Loucy (cell line): ENCODE measurements around the gene PNPLA7.

Experiments used
- H2AFZ ChIP-seq: fragments of 200-600 bp; sonication (generic); 2 replicates; pipeline ENCODE4 v1.6.0; 2016; ENCODE audit warnings: antibody characterized with exemption, mild to moderate bottlenecking, low read length, moderate library complexity
- H3F3A ChIP-seq: fragments of 200-600 bp; 2 replicates; pipeline ENCODE4 v1.6.0; 2016; ENCODE audit warnings: antibody characterized with exemption, low read depth, mild to moderate bottlenecking
- H3K27me3 ChIP-seq: fragments of 200-600 bp; sonication (generic); 2 replicates; pipeline ENCODE4 v1.6.1; 2014; ENCODE audit warnings: low read length, mild to moderate bottlenecking; ENCODE audit not compliant: insufficient read depth, poor library complexity, severe bottlenecking
- H3K36me3 ChIP-seq: fragments of 200-600 bp; sonication (generic); 2 replicates; pipeline ENCODE4 v1.6.1; 2016; ENCODE audit warnings: low read length; ENCODE audit not compliant: insufficient read depth
- H3K4me1 ChIP-seq: fragments of 200-600 bp; sonication (generic); 2 replicates; pipeline ENCODE4 v1.5.1; 2014; ENCODE audit warnings: low read length, mild to moderate bottlenecking; ENCODE audit not compliant: insufficient read depth, poor library complexity, severe bottlenecking
- H3K4me2 ChIP-seq: fragments of 200-600 bp; sonication (generic); 2 replicates; pipeline ENCODE4 v1.6.0; 2014; ENCODE audit warnings: antibody characterized with exemption, low read length, low read depth, mild to moderate bottlenecking; ENCODE audit not compliant: poor library complexity, severe bottlenecking
- H3K4me3 ChIP-seq: fragments of 200-600 bp; sonication (generic); 2 replicates; pipeline ENCODE4 v1.5.1; 2014; ENCODE audit warnings: low read length, mild to moderate bottlenecking, mixed read lengths; ENCODE audit not compliant: poor library complexity, severe bottlenecking
- H3K79me2 ChIP-seq: fragments of 200-600 bp; sonication (generic); 2 replicates; pipeline ENCODE4 v1.6.1; 2014; ENCODE audit warnings: low read length; ENCODE audit not compliant: insufficient read depth
- H3K9ac ChIP-seq: fragments of 200-600 bp; sonication (generic); 2 replicates; pipeline ENCODE4 v1.6.0; 2014; ENCODE audit warnings: mild to moderate bottlenecking, low read depth, low read length, moderate library complexity; ENCODE audit not compliant: poor library complexity, severe bottlenecking
- H3K9me2 ChIP-seq: fragments of 200-600 bp; sonication (generic); replicated peaks from 2 replicates; pipeline ENCODE4 v1.6.1; 2016; ENCODE audit warnings: low read depth, low read length, mixed read lengths
- H3K9me3 ChIP-seq: fragments of 200-600 bp; sonication (generic); 2 replicates; pipeline ENCODE4 v1.6.1; 2014; ENCODE audit warnings: mild to moderate bottlenecking, antibody characterized with exemption, low read length, low read depth; ENCODE audit not compliant: insufficient read depth
- H4K20me1 ChIP-seq: fragments of 200-600 bp; sonication (generic); 2 replicates; pipeline ENCODE4 v1.6.0; 2014; ENCODE audit warnings: antibody characterized with exemption, low read length, mild to moderate bottlenecking; ENCODE audit not compliant: insufficient read depth, poor library complexity, severe bottlenecking
- EZH2phosphoT487 ChIP-seq: fragments of 200-600 bp; IDR thresholded peaks from 2 replicates; pipeline ENCODE4 v1.6.1; 2018; ENCODE audit warnings: antibody characterized with exemption, mild to moderate bottlenecking, moderate library complexity, borderline replicate concordance
- TF ChIP-seq, protein P1 (sequence below): fragments of 200-600 bp; sonication (generic); conservative IDR thresholded peaks from 2 replicates; pipeline ENCODE4 v1.5.1; 2014; ENCODE audit warnings: mild to moderate bottlenecking, antibody characterized with exemption, low read length

The PNPLA7 gene

DNA sequence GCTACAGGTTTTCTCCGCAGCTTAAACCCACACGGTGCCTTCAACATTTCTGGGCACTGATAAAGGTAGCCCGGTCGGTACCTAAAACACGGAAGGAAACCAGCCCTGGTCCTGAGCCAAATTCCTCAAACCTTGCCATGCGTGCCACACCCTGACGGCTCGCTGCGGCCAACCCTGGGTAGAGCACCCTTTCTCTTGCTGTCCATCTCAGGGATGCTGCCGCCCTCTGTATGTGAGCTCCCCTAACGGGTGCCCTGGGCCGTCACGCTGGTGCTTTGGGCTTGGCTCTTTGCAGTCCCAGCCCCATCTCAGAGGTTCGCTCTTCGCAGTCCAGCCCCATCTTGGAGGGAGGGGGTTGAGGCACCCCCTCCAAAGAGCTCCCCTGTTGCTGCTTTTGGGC lies 43.9 kb downstream of the PNPLA7 start:
- H2AFZ ChIP-seq: no peak overlapping the region
- no peaks in the 10 kb centered on the region for H3K79me2 ChIP-seq
- H3K4me1 ChIP-seq: no peaks in the 10 kb centered on the region
- no peak overlapping the region for H3K9ac ChIP-seq
- H3K9me2 ChIP-seq: no peaks in the 10 kb centered on the region
- no peak overlapping the region for H3K4me3 ChIP-seq
- no peaks in the 10 kb centered on the region for H3K27me3 ChIP-seq
- H3F3A ChIP-seq: peaks cover 4% of the 10 kb centered on the region; the same call in 1 of the 2 replicates
- TF ChIP-seq, protein P1, sequence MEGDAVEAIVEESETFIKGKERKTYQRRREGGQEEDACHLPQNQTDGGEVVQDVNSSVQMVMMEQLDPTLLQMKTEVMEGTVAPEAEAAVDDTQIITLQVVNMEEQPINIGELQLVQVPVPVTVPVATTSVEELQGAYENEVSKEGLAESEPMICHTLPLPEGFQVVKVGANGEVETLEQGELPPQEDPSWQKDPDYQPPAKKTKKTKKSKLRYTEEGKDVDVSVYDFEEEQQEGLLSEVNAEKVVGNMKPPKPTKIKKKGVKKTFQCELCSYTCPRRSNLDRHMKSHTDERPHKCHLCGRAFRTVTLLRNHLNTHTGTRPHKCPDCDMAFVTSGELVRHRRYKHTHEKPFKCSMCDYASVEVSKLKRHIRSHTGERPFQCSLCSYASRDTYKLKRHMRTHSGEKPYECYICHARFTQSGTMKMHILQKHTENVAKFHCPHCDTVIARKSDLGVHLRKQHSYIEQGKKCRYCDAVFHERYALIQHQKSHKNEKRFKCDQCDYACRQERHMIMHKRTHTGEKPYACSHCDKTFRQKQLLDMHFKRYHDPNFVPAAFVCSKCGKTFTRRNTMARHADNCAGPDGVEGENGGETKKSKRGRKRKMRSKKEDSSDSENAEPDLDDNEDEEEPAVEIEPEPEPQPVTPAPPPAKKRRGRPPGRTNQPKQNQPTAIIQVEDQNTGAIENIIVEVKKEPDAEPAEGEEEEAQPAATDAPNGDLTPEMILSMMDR: no peak
- no peak for TF ChIP-seq EZH2phosphoT487
- H3K9me3 ChIP-seq: no peaks in the 10 kb centered on the region
- no peak overlapping the region for H3K4me2 ChIP-seq
- H3K36me3 ChIP-seq: no peaks in the 10 kb centered on the region
- H4K20me1 ChIP-seq: no peaks in the 10 kb centered on the region

DNA sequence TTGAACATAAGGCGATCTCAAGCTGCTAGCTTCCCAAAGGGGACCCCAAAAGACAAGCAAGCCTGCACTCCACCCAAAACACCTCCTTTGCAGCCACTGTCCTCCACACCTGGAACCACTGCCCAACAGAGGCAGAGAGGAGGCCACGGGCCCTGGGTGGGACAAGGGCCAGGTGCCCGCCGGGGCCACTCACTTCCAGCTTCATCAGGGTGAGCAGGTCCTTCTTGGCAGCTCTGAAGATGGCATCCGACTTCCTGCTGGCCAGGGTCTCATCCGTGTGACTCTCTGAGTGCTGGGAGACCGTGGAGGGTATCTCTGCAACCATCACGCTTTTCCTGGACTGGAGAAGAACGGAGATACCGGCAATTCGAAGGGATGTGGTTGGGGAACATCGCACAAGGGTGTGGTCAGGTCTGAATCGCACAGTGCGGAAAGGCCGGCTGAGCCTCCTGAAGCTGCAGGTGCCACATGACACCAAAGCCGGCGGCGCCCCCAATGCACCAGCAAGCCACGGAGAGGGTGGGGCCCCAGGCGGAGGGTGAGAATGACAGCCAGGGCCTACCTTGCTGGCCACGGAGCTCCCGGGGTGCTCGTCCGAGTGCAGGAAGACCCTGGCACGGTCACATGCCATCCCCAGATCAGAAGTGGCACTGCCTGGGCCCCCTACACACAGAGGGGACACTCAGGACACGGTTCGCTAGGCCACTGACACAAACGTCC lies 44.6 kb downstream of the PNPLA7 start:
- Histone ChIP-seq H3K4me3 (no peak overlapping the region), H3K79me2 (no peaks in the 10 kb centered on the region), H3K27me3 (no peaks in the 10 kb centered on the region), H3K9ac (no peak overlapping the region), H3K4me2 (no peak overlapping the region), H3K9me2 (no peaks in the 10 kb centered on the region), H2AFZ (no peak overlapping the region), H4K20me1 (no peaks in the 10 kb centered on the region), H3F3A (peaks cover 4% of the 10 kb centered on the region; the same call in 1 of the 2 replicates), H3K36me3 (no peaks in the 10 kb centered on the region), H3K4me1 (no peaks in the 10 kb centered on the region), H3K9me3 (no peaks in the 10 kb centered on the region)
- TF ChIP-seq EZH2phosphoT487: no peak
- TF ChIP-seq, protein P1: no peak

DNA sequence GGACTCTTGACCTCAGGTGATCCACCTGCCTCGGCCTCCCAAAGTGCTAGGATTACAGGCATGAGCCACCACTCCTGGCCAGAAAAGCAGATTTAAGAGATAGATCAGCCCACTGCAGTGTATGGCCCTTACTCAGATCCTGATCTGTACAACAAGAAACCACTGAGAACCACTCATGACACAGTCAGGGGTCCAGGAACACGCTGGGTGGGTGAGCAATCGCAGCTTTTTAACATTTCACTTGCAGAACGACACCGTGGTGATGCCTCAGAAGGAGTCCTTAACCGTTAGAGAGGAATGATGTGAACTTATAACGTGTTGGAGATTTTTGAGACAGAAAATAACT lies 45.8 kb downstream of the PNPLA7 start:
- H3K9me2 ChIP-seq: no peaks in the 10 kb centered on the region
- H3K9me3 ChIP-seq: no peaks in the 10 kb centered on the region
- no peaks in the 10 kb centered on the region for H3K36me3 ChIP-seq
- H2AFZ ChIP-seq: no peak overlapping the region
- no peak overlapping the region for H3K9ac ChIP-seq
- no peaks in the 10 kb centered on the region for H3K27me3 ChIP-seq
- H4K20me1 ChIP-seq: no peaks in the 10 kb centered on the region
- TF ChIP-seq, protein P1: no peak
- TF ChIP-seq EZH2phosphoT487: no peak
- H3K4me3 ChIP-seq: no peak overlapping the region
- peaks cover 4% of the 10 kb centered on the region; the same call in 1 of the 2 replicates for H3F3A ChIP-seq
- no peak overlapping the region for H3K4me2 ChIP-seq
- no peaks in the 10 kb centered on the region for H3K79me2 ChIP-seq
- no peaks in the 10 kb centered on the region for H3K4me1 ChIP-seq
